K562 (cell line): ENCODE data around the gene HMG20B. TPM values are rescaled to one million over a fixed set of nuclear protein-coding genes. Genes with fewer than 3 reads are reported as not detected.

Experiments
- BCL6 ChIP-seq: fragments of 250-450 bp; sonication (Bioruptor Pico); IDR thresholded peaks from 2 replicates; pipeline ENCODE4 v1.4.0; 2020
- BRCA1 ChIP-seq, 2 experiments: fragments of 450-650 bp in 1 of 2; sonication (generic) in 1 of 2; formaldehyde crosslinking in 1 of 2; IDR thresholded peaks; 2 replicates each; pipeline versions ENCODE4 v1.5.0 to v1.6.1; 2017 to 2020; ENCODE audit warnings: mild to moderate bottlenecking in 1 of 2, missing genetic modification reagents in 1 of 2
- BRF1 ChIP-seq: IDR thresholded peaks from 3 replicates; pipeline ENCODE4 v1.6.1; 2011; ENCODE audit warnings: borderline replicate concordance, mild to moderate bottlenecking; ENCODE audit not compliant: insufficient read length; ENCODE audit errors: extremely low read depth
- CBX5 ChIP-seq: IDR thresholded peaks from 2 replicates; pipeline ENCODE4 v1.6.1; 2014; ENCODE audit warnings: low read depth, borderline replicate concordance
- CSDE1 ChIP-seq, 2 experiments: fragments of 450-650 bp; IDR thresholded peaks; 2 replicates each; pipeline ENCODE4 v1.6.1; 2016; ENCODE audit warnings: mild to moderate bottlenecking in 1 of 2
- DPF2 ChIP-seq: fragments of 450-650 bp; IDR thresholded peaks from 2 replicates; pipeline ENCODE4 v1.6.1; 2016
- EHMT2 ChIP-seq: fragments of 450-650 bp; IDR thresholded peaks from 2 replicates; pipeline ENCODE4 v1.6.1; 2018; ENCODE audit warnings: antibody characterized with exemption
- ELK3 ChIP-seq: fragments of 450-650 bp; formaldehyde crosslinking; IDR thresholded peaks from 2 replicates; pipeline ENCODE4 v1.4.0; 2020; ENCODE audit warnings: mild to moderate bottlenecking
- KDM5B ChIP-seq: fragments of 200-600 bp; sonication (generic); IDR thresholded peaks from 2 replicates; pipeline ENCODE4 v1.6.1; 2012; ENCODE audit warnings: low read depth, mild to moderate bottlenecking, moderate library complexity, low read length, control low read depth, inconsistent platforms; ENCODE audit not compliant: insufficient replicate concordance
- MCM5 ChIP-seq: fragments of 450-650 bp; IDR thresholded peaks from 2 replicates; pipeline ENCODE4 v1.6.1; 2016; ENCODE audit warnings: low read depth
- NR4A1 ChIP-seq, 2 experiments: fragments of 250-450 bp in 1 of 2; fragments of 450-650 bp in 1 of 2; sonication (Bioruptor Pico) in 1 of 2; IDR thresholded peaks; 2 replicates each; pipeline versions ENCODE4 v1.4.0 to v1.6.1; 2016 to 2020; ENCODE audit warnings: mild to moderate bottlenecking in 2 of 2, missing compliant biosample characterization in 1 of 2, missing genetic modification characterization in 1 of 2, moderate library complexity in 1 of 2
- RBM14 ChIP-seq: fragments of 200-400 bp; formaldehyde crosslinking; IDR thresholded peaks from 2 replicates; pipeline ENCODE4 v1.6.1; 2018; ENCODE audit warnings: low read depth, mild to moderate bottlenecking, low read length, moderate library complexity, borderline replicate concordance; ENCODE audit not compliant: insufficient read depth
- RFX5 ChIP-seq: IDR thresholded peaks from 2 replicates; pipeline ENCODE4 v1.6.1; 2011; ENCODE audit warnings: low read depth, mild to moderate bottlenecking, improper control_type of control experiment, low read length
- SNRNP70 ChIP-seq: fragments of 200-400 bp; formaldehyde crosslinking; optimal IDR thresholded peaks from 2 replicates; pipeline ENCODE3; 2017; ENCODE audit warnings: low read depth, low read length
- SRF ChIP-seq, 2 experiments: fragments of 250-450, 450-650 bp in 1 of 2; sonication (Bioruptor Pico) in 1 of 2; sonication (generic) in 1 of 2; formaldehyde crosslinking; IDR thresholded peaks; 2 replicates each; pipeline versions ENCODE4 v1.5.0 to v1.5.1; 2020 to 2022; ENCODE audit warnings: mild to moderate bottlenecking in 1 of 2, missing genetic modification reagents in 1 of 2
- TEAD2 ChIP-seq: fragments of 450-650 bp; IDR thresholded peaks from 2 replicates; pipeline ENCODE4 v1.6.1; 2016; ENCODE audit warnings: missing genetic modification characterization, control low read depth, missing compliant biosample characterization
- TRIM25 ChIP-seq: fragments of 450-650 bp; IDR thresholded peaks from 2 replicates; pipeline ENCODE4 v1.7.0; 2016; ENCODE audit warnings: borderline replicate concordance
- ZNF224 ChIP-seq: sonication (generic); formaldehyde crosslinking; IDR thresholded peaks from 2 replicates; pipeline ENCODE4 v1.8.0; 2022; ENCODE audit warnings: mild to moderate bottlenecking, missing genetic modification reagents
- ZNF24 ChIP-seq: fragments of 450-650 bp; IDR thresholded peaks from 2 replicates; pipeline ENCODE4 v1.6.1; 2016
- ZNF398 ChIP-seq: fragments of 250-450 bp; sonication (Bioruptor Pico); IDR thresholded peaks from 2 replicates; pipeline ENCODE4 v1.8.0; 2021; ENCODE audit warnings: moderate library complexity, mild to moderate bottlenecking, inconsistent platforms
- ZNF57 ChIP-seq: fragments of 450-650 bp; formaldehyde crosslinking; IDR thresholded peaks from 2 replicates; pipeline ENCODE4 v1.4.0; 2020; ENCODE audit warnings: mild to moderate bottlenecking, moderate library complexity
- ZNF644 ChIP-seq: fragments of 200-800 bp; sonication (Bioruptor generic); IDR thresholded peaks from 2 replicates; pipeline ENCODE4 v1.6.1; 2016; ENCODE audit warnings: low read depth, missing genetic modification characterization, missing compliant biosample characterization
- polyA plus RNA-seq, 8 experiments: library from polyadenylated mRNA; depleted of rRNA in 4 of 8; stranded (reverse) in 5 of 8; unstranded in 3 of 8; fragments of >200 nt; fragmentation: Nextera tagmentation in 2 of 8; fragmentation: Illumina TruSeq in 1 of 8; extraction: Ambion mirVana in 2 of 8; extraction: Trizol in 1 of 8; gene quantifications; 2 replicates each; pipeline versions ENCODE4 v1.2.1 to v1.2.3, GENCODE V29; 2011 to 2014; ENCODE audit warnings: inconsistent platforms in 1 of 8, missing spikeins in 1 of 8
- total RNA-seq, 7 experiments: library from RNA; depleted of rRNA in 6 of 7; stranded (reverse); fragments of >200 nt in 6 of 7; fragmentation: Illumina TruSeq in 2 of 7; extraction: Trizol in 2 of 7; gene quantifications; 2 replicates each; pipeline versions ENCODE4 v1.2.1 to v1.2.3, GENCODE V29; 2011 to 2021; ENCODE audit warnings: low replicate concordance in 1 of 7
- TF ChIP-seq, protein P1 (sequence below): fragments of 250-450 bp; sonication (Bioruptor Pico); IDR thresholded peaks from 2 replicates; pipeline ENCODE4 v1.8.0; 2021; ENCODE audit warnings: borderline replicate concordance, mild to moderate bottlenecking, moderate library complexity; ENCODE audit not compliant: poor library complexity, severe bottlenecking

Gene HMG20B
- total and polyA plus RNA-seq, 9 of the 15 experiments (the other 6 are each of a cell fraction or from before 2014, with no cell fraction given) = 0.35 to 172 (median 38.6) TPM

DNA sequence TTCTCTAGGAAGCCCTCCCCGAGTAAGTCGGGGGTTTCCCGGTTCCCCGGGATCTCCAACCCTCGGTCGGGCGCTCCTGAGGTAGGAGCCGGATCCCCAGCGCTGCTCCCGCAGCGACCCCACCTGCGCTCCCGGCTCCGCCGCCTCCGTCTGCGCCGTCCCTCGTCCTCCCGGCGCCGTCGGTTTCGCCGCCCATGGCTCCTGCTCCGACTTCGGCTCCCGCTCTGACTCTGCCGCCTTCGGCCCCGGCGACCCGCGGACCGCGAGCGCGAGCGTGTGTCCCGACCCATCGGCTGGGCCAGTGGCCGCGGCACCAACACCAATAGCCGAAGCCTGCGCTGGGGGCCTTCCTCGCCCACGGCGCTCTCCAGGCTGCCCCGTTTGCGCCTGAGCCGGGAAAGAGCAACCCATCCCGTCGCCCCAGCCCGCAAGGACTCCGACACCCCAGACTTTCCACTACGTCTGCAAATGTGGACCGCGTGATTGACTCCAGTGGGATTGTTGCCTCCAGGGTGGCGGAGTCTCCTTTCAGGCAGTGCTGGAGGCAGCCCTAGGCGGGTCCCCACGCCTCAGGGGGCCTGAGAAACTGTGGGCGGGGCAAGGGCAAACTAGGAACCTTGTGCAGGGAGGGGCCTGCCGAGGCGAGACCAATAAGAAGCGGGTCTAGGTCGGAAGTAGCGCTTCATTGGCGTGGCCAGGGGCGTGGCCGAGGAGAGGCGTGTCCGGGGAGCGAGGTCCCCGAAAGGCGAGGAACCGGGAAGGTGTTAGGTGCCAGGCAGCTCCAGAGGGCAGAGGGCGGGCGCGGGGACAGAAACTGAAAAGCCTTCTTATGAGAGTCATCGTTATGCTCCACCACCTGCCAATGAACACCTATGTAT is 54.0 kb downstream of the HMG20B start, which contains the start of gene CACTIN (continued):
- no peak for TF ChIP-seq ZNF644 (tag)
- no peak for TF ChIP-seq CBX5
- TF ChIP-seq, protein P1, sequence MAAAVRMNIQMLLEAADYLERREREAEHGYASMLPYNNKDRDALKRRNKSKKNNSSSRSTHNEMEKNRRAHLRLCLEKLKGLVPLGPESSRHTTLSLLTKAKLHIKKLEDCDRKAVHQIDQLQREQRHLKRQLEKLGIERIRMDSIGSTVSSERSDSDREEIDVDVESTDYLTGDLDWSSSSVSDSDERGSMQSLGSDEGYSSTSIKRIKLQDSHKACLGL = peak; percentile 61
- TF ChIP-seq KDM5B = peak; percentile 79
- TF ChIP-seq NR4A1 (CRISPR knock-in tag; IDR thresholded peaks at IDR 0.05) = no peak
- TF ChIP-seq NR4A1 (tag; IDR thresholded peaks at IDR 0.05) = no peak
- no peak for TF ChIP-seq TRIM25
- no peak for TF ChIP-seq RFX5
- TF ChIP-seq ZNF24 = no peak
- TF ChIP-seq ELK3 (CRISPR knock-in tag) = no peak
- no peak for TF ChIP-seq BRCA1 (IDR thresholded peaks at IDR 0.05)
- no peak for TF ChIP-seq BRCA1 (CRISPR knock-in tag; IDR thresholded peaks at IDR 0.05)
- no peak for TF ChIP-seq ZNF398 (CRISPR knock-in tag)
- no peak for TF ChIP-seq ZNF224 (CRISPR knock-in tag)
- TF ChIP-seq SNRNP70 = no peak
- TF ChIP-seq MCM5 = no peak
- TF ChIP-seq CSDE1 (IDR thresholded peaks at IDR 0.05) = no peak; a peak in 1 of 4 replicates
- TF ChIP-seq TEAD2 = no peak
- TF ChIP-seq RBM14 = no peak
- TF ChIP-seq DPF2 = no peak
- no peak for TF ChIP-seq EHMT2
- no peak for TF ChIP-seq BCL6 (CRISPR knock-in tag)
- TF ChIP-seq BRF1 = no peak
- TF ChIP-seq SRF (CRISPR knock-in tag; IDR thresholded peaks at IDR 0.05) = peak in 1 of 2 experiments; percentile 81; a peak in 1 of 4 replicates
- no peak for TF ChIP-seq ZNF57
